ENCODE data around the gene CDC42BPA.
"Not testable (repeated sequence)": the region's sequence is repeated elsewhere in the genome, so short reads cannot be mapped to it uniquely, and the experiment has no call there.

CDC42BPA gene

DNA sequence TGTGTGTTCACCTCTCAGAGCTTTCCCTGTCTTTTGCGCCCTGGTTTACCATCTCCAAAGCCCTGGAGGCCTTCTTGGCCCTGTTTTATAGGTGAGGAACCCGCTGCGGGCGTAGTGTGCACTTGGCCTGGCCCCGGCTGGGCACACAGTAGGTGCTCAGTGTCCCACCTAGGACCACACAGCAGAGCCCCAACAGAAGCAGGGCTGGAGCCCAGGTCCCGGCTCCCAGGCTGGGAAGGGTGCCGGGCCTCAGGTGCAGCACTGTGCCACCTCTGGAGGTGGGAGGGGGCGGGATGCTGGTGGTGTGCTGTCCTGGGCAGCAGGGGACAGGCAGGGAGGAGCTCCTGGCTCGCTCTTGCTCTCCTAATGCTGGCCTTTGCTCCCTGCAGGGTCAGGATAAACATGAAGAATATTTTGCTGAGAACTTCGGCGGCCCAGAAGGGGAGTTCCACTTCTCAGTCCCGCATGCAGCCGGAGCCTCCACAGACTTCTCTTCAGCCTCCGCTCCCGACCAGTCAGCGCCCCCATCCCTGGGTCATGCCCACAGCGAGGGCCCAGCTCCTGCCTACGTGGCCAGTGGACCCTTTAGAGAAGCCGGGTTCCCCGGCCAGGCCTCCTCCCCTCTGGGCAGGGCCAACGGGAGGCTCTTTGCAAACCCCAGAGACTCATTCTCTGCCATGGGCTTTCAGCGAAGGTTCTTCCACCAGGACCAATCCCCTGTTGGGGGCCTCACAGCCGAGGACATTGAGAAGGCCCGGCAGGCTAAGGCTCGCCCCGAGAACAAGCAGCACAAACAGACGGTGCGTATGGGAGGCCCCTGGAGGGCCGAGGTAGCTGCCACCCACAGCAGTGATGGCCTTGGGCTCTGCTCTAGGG lies 353.4 kb downstream of the CDC42BPA start:
- no peak overlapping the region for H3K4me3 Mint-ChIP-seq
- H3K27ac Mint-ChIP-seq: no peak overlapping the region
- peaks cover 7% of the 10 kb centered on the region for H3K36me3 Mint-ChIP-seq (ENCODE audit: low read depth)
- H3K27me3 Mint-ChIP-seq (ENCODE audit: low read depth): no peaks in the 10 kb centered on the region
- H3K4me1 Mint-ChIP-seq (ENCODE audit: low read depth): peaks cover 2% of the 10 kb centered on the region
- peaks cover under 1% of the 10 kb centered on the region for H3K9me3 Mint-ChIP-seq

DNA sequence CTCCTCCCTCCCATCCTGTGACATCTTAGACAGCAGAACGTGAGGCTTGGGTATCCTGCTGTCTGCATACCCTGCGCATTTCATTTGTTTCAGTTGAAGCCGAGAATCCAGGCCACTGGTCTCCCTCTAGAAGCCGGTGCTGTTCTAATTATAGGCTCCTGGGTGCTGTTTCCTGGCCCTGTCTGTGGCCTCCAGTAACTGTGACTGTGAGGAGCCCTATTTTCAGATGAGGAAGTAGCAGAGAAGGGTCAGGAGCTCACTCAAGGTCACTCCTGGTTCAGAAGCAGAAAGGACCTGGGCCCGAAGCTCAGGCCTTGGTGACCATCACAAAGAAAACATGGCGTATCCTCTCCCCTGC lies 354.2 kb downstream of the CDC42BPA start:
- H3K27me3 Mint-ChIP-seq (ENCODE audit: low read depth): no peaks in the 10 kb centered on the region

DNA sequence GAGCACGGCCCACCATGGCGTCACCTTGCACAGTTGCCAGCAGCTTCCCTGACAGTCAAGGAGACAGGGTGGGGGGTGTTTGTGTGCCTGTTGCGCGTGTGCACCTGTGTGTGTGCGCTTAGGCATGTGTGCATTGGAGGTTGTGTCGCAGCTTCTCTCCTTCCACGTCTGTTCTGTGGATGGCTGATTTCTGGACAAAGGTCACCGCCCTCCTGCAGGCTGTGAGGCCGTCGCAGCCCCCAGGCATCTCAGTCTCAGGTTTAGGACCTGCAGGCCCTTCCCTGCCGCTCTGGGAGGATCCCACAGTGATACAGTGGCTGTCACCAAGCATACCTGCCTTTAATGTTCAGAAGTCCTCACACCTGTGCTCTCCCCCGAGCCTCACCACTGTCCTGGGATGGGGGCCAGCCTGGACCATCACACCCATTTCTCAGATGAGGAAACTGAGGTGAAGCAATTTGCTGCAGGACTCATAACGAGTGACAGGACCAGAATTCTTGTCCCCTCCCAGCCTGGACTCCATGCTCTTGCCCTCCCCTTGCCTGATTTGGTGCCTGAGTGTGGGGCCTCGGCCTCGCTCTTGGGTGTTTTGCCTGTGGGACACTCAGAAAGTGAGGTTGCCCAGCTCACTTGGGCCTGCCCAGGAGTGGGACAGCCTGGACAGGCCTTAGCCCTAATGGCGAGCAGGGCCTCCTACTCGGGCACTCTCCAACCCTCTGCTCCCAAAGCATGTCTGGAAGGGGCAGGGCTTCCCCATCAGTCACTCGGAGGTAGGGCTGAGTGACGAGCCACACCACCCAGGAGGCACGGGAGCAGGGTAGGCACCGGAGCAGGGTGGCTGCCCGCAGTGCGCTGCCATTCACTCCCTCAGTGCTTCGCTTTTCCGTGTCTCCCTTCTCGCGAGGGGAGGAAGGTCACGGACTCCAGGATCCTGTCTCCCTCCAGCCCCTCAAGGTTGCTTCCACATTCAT lies 355.6 kb downstream of the CDC42BPA start:
- H3K36me3 Mint-ChIP-seq (ENCODE audit: low read depth): peaks cover 8% of the 10 kb centered on the region

More for the DNA sequence above, 354.2 kb downstream of the CDC42BPA start:
- Mint-ChIP-seq H3K36me3 (ENCODE audit: low read depth) (peaks cover 10% of the 10 kb centered on the region), H3K4me3 (no peak overlapping the region), H3K4me1 (ENCODE audit: low read depth) (peaks cover 2% of the 10 kb centered on the region), H3K9me3 (peaks cover 8% of the 10 kb centered on the region), H3K27ac (no peak overlapping the region)

DNA sequence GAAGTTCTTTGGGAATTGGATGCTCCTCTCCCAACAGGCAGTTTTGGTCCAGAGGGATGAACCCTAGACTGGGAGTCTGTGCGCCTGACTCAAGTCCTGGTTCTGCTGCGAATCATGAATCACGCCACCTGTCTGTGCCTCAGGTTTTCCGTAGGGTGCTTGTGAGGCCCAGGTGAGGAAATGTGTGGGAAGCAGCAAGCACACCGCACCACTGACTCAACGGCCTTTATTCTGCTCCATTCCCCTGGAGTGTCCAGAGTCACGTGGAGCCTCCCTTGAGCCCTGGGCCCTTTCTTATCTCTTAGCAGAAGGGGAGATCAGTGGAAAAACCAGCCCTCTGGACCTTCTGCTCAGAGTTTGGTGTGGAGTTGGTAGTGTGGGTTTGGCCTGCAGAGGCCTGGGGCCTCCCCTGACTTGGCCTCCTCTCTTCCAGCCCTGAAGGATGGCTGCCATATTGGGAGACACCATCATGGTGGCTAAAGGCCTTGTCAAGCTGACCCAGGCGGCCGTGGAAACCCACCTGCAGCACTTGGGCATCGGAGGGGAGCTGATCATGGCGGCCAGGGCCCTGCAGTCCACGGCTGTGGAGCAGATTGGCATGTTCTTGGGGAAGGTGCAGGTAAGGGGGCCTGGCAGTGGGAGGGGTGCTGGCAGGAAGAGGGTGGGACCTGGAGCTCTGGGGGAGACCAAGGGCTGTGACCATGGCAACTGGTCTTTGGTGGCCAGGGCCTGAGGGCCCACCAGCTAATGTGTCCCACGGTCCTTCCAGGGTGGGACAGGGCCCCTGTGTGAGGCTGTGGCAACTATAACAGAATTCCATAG lies 357.1 kb downstream of the CDC42BPA start:
- Mint-ChIP-seq H3K27ac (no peak overlapping the region), H3K4me1 (ENCODE audit: low read depth) (peaks cover 2% of the 10 kb centered on the region)

More for the DNA sequence above, 355.6 kb downstream of the CDC42BPA start:
- H3K4me1 Mint-ChIP-seq (ENCODE audit: low read depth): peaks cover 2% of the 10 kb centered on the region
- peaks cover 18% of the 10 kb centered on the region for H3K9me3 Mint-ChIP-seq
- no peak overlapping the region for H3K27ac Mint-ChIP-seq
- no peaks in the 10 kb centered on the region for H3K27me3 Mint-ChIP-seq (ENCODE audit: low read depth)
- H3K4me3 Mint-ChIP-seq: no peak overlapping the region

DNA sequence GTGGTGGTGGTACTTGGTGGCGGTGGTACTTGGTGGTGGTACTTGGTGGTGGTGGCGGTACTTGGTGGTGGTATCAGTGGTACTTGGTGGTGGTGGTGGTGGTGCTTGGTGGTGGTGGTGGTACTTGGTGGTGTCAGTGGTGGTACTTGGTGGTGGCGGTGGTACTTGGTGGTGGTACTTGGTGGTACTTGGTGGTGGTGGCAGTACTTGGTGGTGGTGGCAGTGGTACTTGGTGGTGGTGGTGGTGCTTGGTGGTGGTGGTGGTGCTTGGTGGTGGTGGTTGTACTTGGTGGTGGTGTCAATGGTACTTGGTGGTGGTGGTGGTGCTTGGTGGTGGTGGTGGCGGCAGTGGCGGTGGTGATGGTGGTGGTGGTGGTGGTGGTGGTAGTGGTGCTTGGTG lies 358.0 kb downstream of the CDC42BPA start:
- H3K27me3 Mint-ChIP-seq (ENCODE audit: low read depth): no peaks in the 10 kb centered on the region
- peaks cover 8% of the 10 kb centered on the region for H3K36me3 Mint-ChIP-seq (ENCODE audit: low read depth)
- H3K4me3 Mint-ChIP-seq: no peak overlapping the region
- peaks cover 2% of the 10 kb centered on the region for H3K4me1 Mint-ChIP-seq (ENCODE audit: low read depth)
- no peak overlapping the region for H3K27ac Mint-ChIP-seq
- peaks cover 27% of the 10 kb centered on the region for H3K9me3 Mint-ChIP-seq

More for the DNA sequence above, 357.1 kb downstream of the CDC42BPA start:
- Mint-ChIP-seq H3K27me3 (ENCODE audit: low read depth) (no peaks in the 10 kb centered on the region), H3K9me3 (peaks cover 27% of the 10 kb centered on the region), H3K36me3 (ENCODE audit: low read depth) (peaks cover 8% of the 10 kb centered on the region), H3K4me3 (no peak overlapping the region)

DNA sequence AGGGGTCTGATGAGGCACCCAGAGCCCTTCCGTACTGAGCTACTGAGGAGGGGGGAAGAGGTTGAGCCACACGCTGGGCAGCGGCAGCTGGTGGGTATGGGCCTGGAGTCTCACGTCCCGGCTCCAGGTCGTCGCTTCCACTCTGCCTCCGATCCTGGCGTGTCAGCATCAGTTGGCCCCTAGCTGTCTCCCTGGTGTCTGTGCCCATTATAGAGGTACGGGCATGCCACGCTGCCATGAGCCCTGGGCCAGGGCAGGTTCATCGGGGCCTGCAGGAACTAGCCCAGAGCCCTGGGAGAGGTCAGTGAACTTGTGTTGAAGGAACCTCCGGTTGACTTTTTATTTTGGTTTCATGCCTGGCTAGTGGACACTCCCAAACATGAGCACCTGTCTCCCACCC lies 360.0 kb downstream of the CDC42BPA start:
- Mint-ChIP-seq H3K9me3 (peaks cover 32% of the 10 kb centered on the region), H3K27ac (no peak overlapping the region), H3K27me3 (ENCODE audit: low read depth) (no peaks in the 10 kb centered on the region), H3K4me1 (ENCODE audit: low read depth) (no peaks in the 10 kb centered on the region), H3K4me3 (no peak overlapping the region), H3K36me3 (ENCODE audit: low read depth) (peaks cover 11% of the 10 kb centered on the region)

DNA sequence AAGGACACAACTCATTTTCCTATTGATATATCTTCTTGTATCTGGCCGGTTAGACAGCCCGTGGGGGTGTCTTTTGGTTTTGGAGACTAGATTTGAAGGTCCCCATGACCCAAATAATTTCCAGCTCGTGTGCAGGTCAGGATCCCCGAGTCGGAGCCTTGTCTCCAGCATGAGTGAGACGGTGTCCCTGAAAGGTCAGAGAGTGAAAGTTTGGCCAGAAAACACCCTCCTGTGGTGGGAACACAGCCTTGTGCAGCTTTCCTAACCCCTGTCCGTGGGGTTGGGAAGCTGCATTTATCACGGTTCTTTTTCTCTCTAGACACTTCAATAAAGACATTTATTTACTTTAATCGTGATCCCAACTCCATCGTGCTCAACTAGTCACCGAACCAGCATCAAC lies 360.6 kb downstream of the CDC42BPA start:
- peaks cover 11% of the 10 kb centered on the region for H3K36me3 Mint-ChIP-seq (ENCODE audit: low read depth)
- H3K4me1 Mint-ChIP-seq (ENCODE audit: low read depth): no peaks in the 10 kb centered on the region
- peaks cover 32% of the 10 kb centered on the region for H3K9me3 Mint-ChIP-seq
- no peak overlapping the region for H3K27ac Mint-ChIP-seq
- H3K4me3 Mint-ChIP-seq: no peak overlapping the region
- H3K27me3 Mint-ChIP-seq (ENCODE audit: low read depth): no peaks in the 10 kb centered on the region

DNA sequence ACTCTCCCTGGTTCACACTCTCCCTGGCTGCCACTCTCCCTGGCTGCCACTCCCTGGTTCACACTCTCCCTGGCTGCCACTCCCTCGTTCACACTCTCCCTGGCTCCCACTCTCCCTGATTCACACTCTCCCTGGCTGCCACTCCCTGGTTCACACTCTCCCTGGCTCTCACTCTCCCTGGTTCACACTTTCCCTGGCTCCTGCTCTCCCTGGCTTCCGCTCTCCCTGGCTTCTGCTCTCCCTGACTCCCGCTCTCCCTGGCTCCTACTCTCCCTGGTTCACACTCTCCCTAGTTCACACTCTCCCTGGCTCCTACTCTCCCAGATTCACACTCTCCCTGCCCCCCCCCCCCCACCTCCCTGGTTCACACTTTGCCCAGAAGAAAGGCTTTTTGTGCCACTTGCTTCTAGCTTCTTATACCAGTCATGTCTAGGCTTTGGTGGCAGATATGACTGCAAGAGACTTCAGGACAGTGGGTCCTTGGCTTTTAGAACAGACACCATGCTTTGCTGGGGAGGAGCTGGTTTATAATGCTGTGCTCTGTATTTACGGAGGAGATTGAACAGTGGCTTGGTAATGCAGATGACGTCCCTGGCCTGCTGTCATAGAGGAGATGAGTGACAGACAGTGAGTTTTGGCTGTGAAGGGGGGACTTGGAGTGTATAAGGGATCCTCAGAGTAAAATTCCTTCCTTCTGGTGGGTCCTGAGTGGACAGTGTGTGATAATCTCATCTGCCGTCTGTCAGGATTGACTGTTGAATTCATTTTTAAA lies 361.2 kb downstream of the CDC42BPA start:
- Mint-ChIP-seq H3K27ac (no peak overlapping the region), H3K27me3 (ENCODE audit: low read depth) (no peaks in the 10 kb centered on the region), H3K4me1 (ENCODE audit: low read depth) (no peaks in the 10 kb centered on the region), H3K4me3 (no peak overlapping the region), H3K9me3 (peaks cover 32% of the 10 kb centered on the region), H3K36me3 (ENCODE audit: low read depth) (peaks cover 11% of the 10 kb centered on the region)

DNA sequence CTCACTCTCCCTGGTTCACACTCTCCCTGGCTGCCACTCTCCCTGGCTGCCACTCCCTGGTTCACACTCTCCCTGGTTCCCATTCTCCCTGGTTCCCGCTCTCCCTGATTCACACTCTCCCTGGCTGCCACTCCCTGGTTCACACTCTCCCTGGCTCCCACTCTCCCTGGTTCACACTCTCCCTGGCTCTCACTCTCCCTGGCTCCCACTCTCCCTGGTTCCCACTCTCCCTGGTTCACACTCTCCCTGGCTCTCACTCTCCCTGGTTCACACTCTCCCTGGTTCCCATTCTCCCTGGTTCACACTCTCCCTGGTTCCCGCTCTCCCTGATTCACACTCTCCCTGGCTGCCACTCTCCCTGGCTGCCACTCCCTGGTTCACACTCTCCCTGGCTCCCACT lies 362.4 kb downstream of the CDC42BPA start:
- H3K4me3 Mint-ChIP-seq; H3K27ac Mint-ChIP-seq; H3K27me3 Mint-ChIP-seq (ENCODE audit: low read depth); H3K4me1 Mint-ChIP-seq (ENCODE audit: low read depth): not testable (repeated sequence)
- peaks cover 32% of the 10 kb centered on the region for H3K9me3 Mint-ChIP-seq
- H3K36me3 Mint-ChIP-seq (ENCODE audit: low read depth): peaks cover 11% of the 10 kb centered on the region

DNA sequence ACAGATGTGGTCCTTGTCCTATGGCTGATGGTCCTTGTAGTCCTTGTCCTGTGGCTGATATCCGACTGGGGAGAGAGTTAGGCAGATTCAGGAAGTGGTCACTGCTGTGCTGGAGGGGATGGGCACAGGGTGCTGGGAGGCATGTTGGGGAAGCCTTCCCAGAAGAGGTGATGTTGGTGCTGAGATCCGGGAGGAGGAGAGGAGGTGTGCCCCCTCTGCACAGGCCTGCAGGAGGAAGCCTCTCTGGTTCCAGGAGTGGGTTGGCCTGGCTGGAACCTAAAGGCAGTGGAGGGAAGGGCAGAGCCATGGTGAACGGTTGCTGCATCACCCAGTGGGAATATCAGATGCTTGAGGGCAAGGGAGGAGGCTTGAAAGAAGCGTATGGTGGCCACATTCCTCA lies 363.5 kb downstream of the CDC42BPA start:
- Mint-ChIP-seq H3K4me1 (ENCODE audit: low read depth) (no peaks in the 10 kb centered on the region), H3K36me3 (ENCODE audit: low read depth) (peaks cover 11% of the 10 kb centered on the region), H3K9me3 (peaks cover 31% of the 10 kb centered on the region), H3K27ac (no peak overlapping the region), H3K27me3 (ENCODE audit: low read depth) (no peaks in the 10 kb centered on the region), H3K4me3 (no peak overlapping the region)

DNA sequence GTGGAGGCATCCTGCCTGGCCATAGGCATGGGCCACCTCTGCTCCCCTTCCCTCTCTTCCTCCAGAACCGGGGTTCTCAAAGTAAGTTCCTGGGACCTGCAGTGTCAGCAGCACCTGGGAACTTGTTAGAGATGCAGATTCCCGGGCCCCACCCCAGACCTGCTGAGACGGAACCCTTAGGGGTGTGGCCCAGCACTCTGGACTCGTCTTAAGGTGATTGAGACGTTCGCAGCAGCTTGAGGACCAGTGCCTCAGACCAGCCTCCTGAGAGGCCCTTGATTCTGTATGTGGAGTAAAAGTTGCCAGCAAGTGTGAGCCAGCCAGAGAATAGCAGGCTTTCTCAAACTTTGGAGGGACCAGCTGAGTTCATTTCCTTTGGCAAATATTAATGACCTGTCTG lies 364.0 kb downstream of the CDC42BPA start:
- no peak overlapping the region for H3K27ac Mint-ChIP-seq
- peaks cover 8% of the 10 kb centered on the region for H3K36me3 Mint-ChIP-seq (ENCODE audit: low read depth)
- peaks cover 26% of the 10 kb centered on the region for H3K9me3 Mint-ChIP-seq
- no peaks in the 10 kb centered on the region for H3K4me1 Mint-ChIP-seq (ENCODE audit: low read depth)
- no peak overlapping the region for H3K4me3 Mint-ChIP-seq
- no peaks in the 10 kb centered on the region for H3K27me3 Mint-ChIP-seq (ENCODE audit: low read depth)

DNA sequence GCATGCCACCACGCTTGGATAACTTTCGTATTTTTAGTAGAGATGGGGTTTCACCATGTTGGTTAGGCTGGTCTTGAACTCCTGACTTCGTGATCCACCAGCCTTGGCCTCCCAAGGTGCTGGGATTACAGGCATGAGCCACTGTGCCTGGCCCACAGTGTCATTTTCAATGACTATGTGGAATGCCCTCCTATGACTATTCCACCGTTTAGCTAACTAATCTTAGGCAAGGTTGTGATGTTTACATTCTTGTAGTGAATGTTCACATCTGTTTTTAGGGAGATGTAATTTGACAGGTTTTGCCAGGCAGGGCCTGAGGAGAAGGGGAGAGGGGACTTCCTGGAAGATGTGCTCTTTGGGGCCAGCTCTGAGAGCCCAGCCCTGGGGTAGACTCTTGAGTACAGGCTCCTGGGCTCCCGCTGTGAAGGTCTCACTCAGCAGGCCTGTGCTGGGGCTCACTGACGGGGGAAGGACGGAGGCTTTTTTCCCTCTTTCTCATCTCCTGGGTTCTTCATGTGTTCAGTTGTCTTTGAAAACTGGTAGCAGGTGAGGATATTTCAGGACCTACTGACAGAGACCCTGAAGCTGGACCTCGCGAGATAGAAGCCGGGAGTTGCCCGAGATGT lies 365.0 kb downstream of the CDC42BPA start:
- no peaks in the 10 kb centered on the region for H3K27me3 Mint-ChIP-seq (ENCODE audit: low read depth)
- no peak overlapping the region for H3K4me3 Mint-ChIP-seq
- H3K36me3 Mint-ChIP-seq (ENCODE audit: low read depth): peaks cover 4% of the 10 kb centered on the region
- no peak overlapping the region for H3K27ac Mint-ChIP-seq
- H3K9me3 Mint-ChIP-seq: peaks cover 19% of the 10 kb centered on the region
- no peaks in the 10 kb centered on the region for H3K4me1 Mint-ChIP-seq (ENCODE audit: low read depth)

DNA sequence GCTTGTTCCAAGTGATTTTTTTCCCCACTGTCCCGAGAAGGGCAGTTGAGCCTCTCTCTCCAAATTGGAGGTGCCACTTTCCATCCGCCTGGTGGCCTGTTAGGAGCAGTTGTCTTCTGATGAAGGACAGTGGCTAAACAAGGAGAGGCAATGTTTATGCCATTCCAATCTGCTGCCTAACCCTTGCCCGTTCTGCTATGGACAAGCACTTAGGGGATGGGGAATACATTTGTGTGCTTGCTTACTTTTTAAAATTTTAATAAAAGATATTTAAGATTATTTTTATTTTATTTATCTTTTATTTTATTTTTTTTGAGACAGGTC lies 366.2 kb downstream of the CDC42BPA start:
- Mint-ChIP-seq H3K4me3 (no peak overlapping the region), H3K4me1 (ENCODE audit: low read depth) (peaks cover 1% of the 10 kb centered on the region), H3K27ac (no peak overlapping the region), H3K27me3 (ENCODE audit: low read depth) (no peaks in the 10 kb centered on the region), H3K9me3 (peaks cover 13% of the 10 kb centered on the region), H3K36me3 (ENCODE audit: low read depth) (peaks cover 4% of the 10 kb centered on the region)
